Tibial nerve (tissue), 4 donors: ENCODE measurements around the gene PSMA7. TPM values are rescaled to one million over a fixed set of nuclear protein-coding genes. Genes with fewer than 3 reads are reported as not detected.

ENCODE experiments used
- DNase-seq, 2 donors: peaks; one replicate each; pipeline ENCODE4 v3.0.0-alpha.2; 2019; ENCODE audit warnings: low spot score in 2 of 2
- H3K27ac ChIP-seq, 4 donors: fragments of 200-600 bp; sonication (generic) in 3 of 4; one replicate each; pipeline ENCODE4 v1.5.1; 2017 to 2019; ENCODE audit warnings: mild to moderate bottlenecking in 1 of 4
- H3K27me3 ChIP-seq, 2 donors: fragments of 200-600 bp; sonication (generic) in 1 of 2; one replicate each; pipeline versions ENCODE4 v1.5.1 to v1.6.0; 2017 to 2019
- H3K36me3 ChIP-seq, 3 donors: fragments of 200-600 bp; sonication (generic); one replicate each; pipeline ENCODE4 v1.5.1; 2018 to 2019
- H3K4me1 ChIP-seq, 4 donors: fragments of 200-600 bp; sonication (generic) in 3 of 4; one replicate each; pipeline ENCODE4 v1.5.1; 2017 to 2019
- H3K4me3 ChIP-seq, 4 donors: fragments of 200-600 bp; sonication (generic) in 3 of 4; one replicate each; pipeline ENCODE4 v1.5.1; 2017 to 2019; ENCODE audit warnings: mild to moderate bottlenecking in 1 of 4, moderate library complexity in 1 of 4
- H3K9me3 ChIP-seq, 4 donors: fragments of 200-600 bp; sonication (generic) in 3 of 4; one replicate each; pipeline ENCODE4 v1.5.1; 2017 to 2019
- EP300 ChIP-seq, 2 donors: sonication (generic); formaldehyde crosslinking; IDR thresholded peaks; one replicate each; pipeline ENCODE4 v1.6.1; 2017; ENCODE audit warnings: antibody characterized with exemption in 2 of 2, mild to moderate bottlenecking in 1 of 2
- POLR2A ChIP-seq, 2 donors: fragments of 450-650 bp; IDR thresholded peaks; one replicate each; pipeline ENCODE4 v1.6.1; 2017; ENCODE audit warnings: antibody characterized with exemption in 2 of 2, mild to moderate bottlenecking in 2 of 2, moderate library complexity in 2 of 2
- WGBS, 2 donors: methylation state at CpG; one replicate each; pipeline ENCODE4 v1.1.5; 2018; 5-methylcytosine and 5-hydroxymethylcytosine counted together
- total RNA-seq, 4 donors: library from RNA; depleted of rRNA; stranded (reverse); fragments of >200 nt; gene quantifications; one replicate each; pipeline ENCODE4 v1.1.0, GENCODE V29; 2016
- TF ChIP-seq, protein P1 (sequence below), 5 experiments: fragments of 200-600 bp in 3 of 5; fragments of 450-650 bp in 2 of 5; sonication (generic) in 3 of 5; IDR thresholded peaks; one replicate each; pipeline ENCODE4 v1.5.1; 2016 to 2019; ENCODE audit warnings: antibody characterized with exemption in 5 of 5, mild to moderate bottlenecking in 3 of 5, moderate library complexity in 2 of 5

The PSMA7 gene
- total RNA-seq, 4 donors from 2014 or later = 213 to 377 (median 341) TPM

DNA sequence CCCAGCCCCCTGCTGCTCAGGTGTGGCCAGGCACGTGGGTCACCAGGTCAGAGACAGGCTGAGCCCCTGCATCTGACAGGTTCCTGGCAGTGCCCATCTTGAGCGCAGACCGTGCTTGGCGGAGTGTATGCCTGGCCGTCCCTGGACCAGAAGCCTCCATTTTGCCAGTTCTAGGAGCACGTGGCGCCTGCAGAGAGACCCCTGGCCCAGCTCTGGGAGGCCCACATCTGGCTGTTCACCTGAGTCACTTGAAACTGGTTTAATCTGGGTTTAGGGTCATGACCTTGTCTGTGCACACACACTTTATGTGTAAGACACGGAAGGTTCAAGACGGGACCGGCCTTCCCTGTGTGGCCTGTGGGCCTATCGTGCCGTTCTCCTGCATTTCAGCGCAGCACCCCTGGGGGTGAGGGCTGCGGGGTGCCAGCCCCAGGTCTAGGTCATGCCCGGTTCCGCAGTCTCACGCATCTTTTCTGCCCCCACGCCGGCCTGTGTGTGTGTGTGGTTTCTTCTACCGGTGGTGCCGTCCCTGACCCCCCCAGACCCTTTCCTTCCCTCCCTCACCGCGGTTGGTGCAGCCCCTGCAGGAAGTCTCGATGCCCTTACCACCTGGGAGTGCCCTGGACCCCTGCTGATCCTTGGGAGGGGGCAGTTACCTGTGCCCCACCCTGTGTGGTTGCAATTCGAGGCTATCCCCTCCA lies 14.3 kb upstream of the PSMA7 start:
- TF ChIP-seq, protein P1, sequence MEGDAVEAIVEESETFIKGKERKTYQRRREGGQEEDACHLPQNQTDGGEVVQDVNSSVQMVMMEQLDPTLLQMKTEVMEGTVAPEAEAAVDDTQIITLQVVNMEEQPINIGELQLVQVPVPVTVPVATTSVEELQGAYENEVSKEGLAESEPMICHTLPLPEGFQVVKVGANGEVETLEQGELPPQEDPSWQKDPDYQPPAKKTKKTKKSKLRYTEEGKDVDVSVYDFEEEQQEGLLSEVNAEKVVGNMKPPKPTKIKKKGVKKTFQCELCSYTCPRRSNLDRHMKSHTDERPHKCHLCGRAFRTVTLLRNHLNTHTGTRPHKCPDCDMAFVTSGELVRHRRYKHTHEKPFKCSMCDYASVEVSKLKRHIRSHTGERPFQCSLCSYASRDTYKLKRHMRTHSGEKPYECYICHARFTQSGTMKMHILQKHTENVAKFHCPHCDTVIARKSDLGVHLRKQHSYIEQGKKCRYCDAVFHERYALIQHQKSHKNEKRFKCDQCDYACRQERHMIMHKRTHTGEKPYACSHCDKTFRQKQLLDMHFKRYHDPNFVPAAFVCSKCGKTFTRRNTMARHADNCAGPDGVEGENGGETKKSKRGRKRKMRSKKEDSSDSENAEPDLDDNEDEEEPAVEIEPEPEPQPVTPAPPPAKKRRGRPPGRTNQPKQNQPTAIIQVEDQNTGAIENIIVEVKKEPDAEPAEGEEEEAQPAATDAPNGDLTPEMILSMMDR (IDR thresholded peaks at IDR 0.05) = no peak
- TF ChIP-seq POLR2A (IDR thresholded peaks at IDR 0.05) (no peak), EP300 (IDR thresholded peaks at IDR 0.05) (no peak)
- WGBS, 2 donors = 86 to 90% methylated on average over 18 to 23 of the region's 25 CpGs
- peaks cover 0 to 13% (median 4%) of the 10 kb centered on the region in 4 donors for H3K4me1 ChIP-seq
- H3K9me3 ChIP-seq = no peaks in the 10 kb centered on the region
- H3K36me3 ChIP-seq = peaks cover 0 to 59% (median 0%) of the 10 kb centered on the region in 3 donors
- no peak overlapping the region for H3K27ac ChIP-seq
- no peak for DNase-seq
- no peak overlapping the region for H3K4me3 ChIP-seq
- no peaks in the 10 kb centered on the region for H3K27me3 ChIP-seq

DNA sequence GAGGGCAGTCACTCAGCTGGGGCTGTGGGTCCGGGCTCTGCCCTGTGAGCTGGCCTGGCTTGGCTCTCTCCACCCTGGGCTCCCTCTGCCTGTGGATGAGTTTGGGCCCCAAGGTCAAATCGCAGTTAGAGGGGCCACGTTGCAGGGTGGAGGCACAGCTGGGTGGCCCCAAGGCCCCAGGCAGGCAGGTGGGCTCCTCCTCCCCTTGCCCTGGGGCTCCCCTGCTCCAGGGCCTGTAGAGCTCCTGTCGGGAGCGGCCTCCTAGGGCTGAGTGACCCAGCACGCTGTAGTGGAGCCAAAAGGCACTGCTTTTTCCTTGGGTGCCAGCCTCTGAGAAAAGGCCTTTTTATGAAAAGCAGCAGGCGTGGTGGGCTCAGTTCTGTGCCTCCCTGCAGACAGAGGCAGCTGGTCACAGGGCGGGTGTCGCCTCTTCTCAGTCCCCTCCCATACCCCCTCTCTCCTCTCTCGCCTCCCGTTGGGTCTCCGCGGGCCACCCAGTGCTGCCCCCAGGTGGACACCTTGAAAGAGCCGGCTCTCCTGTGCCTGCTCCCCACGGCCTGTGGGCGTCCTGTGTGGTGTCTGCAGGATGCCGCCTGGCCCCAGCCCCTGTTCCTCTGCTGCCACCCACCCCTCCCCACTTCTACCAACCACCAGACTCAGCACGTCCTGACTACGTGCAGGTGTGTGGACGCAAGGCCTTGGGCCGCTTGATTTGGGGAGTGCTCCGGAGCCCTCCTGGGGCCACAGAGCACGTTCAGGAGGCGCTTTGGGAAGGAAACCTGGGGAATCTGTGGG lies 13.6 kb upstream of the PSMA7 start:
- Histone ChIP-seq H3K4me1 (peaks cover 0 to 13% (median 4%) of the 10 kb centered on the region in 4 donors), H3K4me3 (no peak overlapping the region), H3K9me3 (no peaks in the 10 kb centered on the region), H3K36me3 (peaks cover 0 to 57% (median 0%) of the 10 kb centered on the region in 3 donors), H3K27me3 (no peaks in the 10 kb centered on the region), H3K27ac (peak overlapping the region in 1 of 4 donors; percentile 51)
- TF ChIP-seq POLR2A (IDR thresholded peaks at IDR 0.05) (no peak), EP300 (IDR thresholded peaks at IDR 0.05) (no peak)
- TF ChIP-seq, protein P1 (IDR thresholded peaks at IDR 0.05) = peak; percentile 52 to 65 (median 59)
- DNase-seq = peak in 1 of 2 donors; percentile 40
- 28 to 43% methylated on average over 18 to 24 of the region's 24 CpGs for WGBS, 2 donors

DNA sequence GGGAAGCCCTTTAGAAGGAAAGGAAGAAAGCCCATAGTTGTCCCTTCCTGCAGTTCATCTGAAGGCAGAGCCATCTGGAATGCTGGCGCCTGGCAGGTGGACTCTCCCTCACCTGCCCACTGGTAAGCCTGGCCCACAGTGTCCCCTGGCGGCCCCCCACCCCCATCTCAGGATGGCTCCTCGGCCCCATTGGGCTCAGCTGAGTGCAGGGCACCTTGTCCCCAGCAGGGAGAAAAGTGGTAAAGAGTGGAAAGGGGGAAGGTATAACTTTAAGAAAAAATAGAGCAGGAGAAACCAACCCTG lies 13.0 kb upstream of the PSMA7 start:
- Histone ChIP-seq H3K4me1 (peaks cover 0 to 16% (median 4%) of the 10 kb centered on the region in 4 donors), H3K27ac (peak overlapping the region in 1 of 4 donors; percentile 51), H3K9me3 (no peaks in the 10 kb centered on the region), H3K27me3 (no peaks in the 10 kb centered on the region), H3K36me3 (peaks cover 0 to 51% (median 0%) of the 10 kb centered on the region in 3 donors), H3K4me3 (no peak overlapping the region)
- no peak for DNase-seq
- TF ChIP-seq, protein P1 (IDR thresholded peaks at IDR 0.05) = no peak
- no peak for TF ChIP-seq POLR2A (IDR thresholded peaks at IDR 0.05)
- no peak for TF ChIP-seq EP300 (IDR thresholded peaks at IDR 0.05)
- WGBS, 2 donors = 91% methylated on average over 3 of the region's 3 CpGs

DNA sequence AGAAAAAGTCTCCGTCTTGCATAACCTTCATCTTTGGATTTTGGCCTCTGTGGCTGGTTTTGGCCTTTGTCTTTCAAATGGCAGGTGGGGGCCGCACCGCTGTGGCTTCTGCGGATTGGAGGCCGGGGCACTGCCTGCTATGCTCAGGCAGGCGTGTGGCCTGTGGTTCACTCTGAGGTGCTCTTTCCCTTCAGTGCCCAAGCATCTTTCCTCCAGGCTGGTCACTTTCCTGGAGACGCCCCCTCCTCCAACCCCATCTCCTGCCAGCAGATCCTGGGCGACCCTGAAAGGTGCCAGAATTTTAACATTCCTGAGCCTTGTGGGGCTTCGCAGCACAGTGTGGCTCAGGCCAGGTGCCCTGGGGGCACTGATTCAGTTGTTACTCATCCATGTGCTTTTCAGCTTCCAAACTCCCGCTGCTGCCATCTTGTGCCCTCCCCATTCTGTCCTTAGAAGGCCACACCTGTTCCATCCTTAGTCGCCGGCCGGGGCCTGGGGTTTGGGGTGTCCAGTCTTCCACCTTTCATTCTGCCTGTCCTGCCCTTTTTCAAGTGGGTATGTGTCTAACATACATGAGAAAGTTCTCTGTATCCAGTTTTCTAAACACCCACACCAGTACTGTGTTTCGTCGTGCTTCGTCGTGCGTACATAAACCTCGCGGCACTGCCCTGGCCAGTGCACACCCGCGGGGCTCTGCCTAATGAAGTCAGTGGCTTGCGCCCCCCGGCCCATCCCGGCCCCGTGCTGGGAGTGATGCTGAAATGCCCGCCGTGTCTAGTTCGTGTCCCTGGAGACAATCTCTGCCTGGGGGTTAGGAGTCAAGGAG lies 12.4 kb upstream of the PSMA7 start:
- Histone ChIP-seq H3K27me3 (no peaks in the 10 kb centered on the region), H3K4me1 (peaks cover 0 to 21% (median 4%) of the 10 kb centered on the region in 4 donors), H3K4me3 (no peak overlapping the region), H3K36me3 (peaks cover 0 to 46% (median 0%) of the 10 kb centered on the region in 3 donors), H3K9me3 (no peaks in the 10 kb centered on the region), H3K27ac (no peak overlapping the region)
- no peak for DNase-seq
- no peak for TF ChIP-seq POLR2A (IDR thresholded peaks at IDR 0.05)
- TF ChIP-seq, protein P1 (IDR thresholded peaks at IDR 0.05) = no peak
- TF ChIP-seq EP300 (IDR thresholded peaks at IDR 0.05) = no peak
- WGBS, 2 donors = 86 to 94% methylated on average over 29 of the region's 29 CpGs
